GM13976 (cell line): ENCODE results near the gene ACSS2.

Experiments
- DNase-seq: peaks from one replicate; pipeline ENCODE4 v3.0.0; 2012; ENCODE audit warnings: low spot score
- in situ Hi-C: fragments of 300-500 bp; cut with MboI; formaldehyde crosslinking; loops from one replicate; pipeline ENCODE4 v1.12.0; 2022; ENCODE audit warnings: low sequenced_read_pairs, mixed read lengths, inconsistent platforms; ENCODE audit not compliant: unreplicated experiment
- TF ChIP-seq, protein P1 (sequence below): IDR thresholded peaks from 2 replicates; pipeline ENCODE4 v1.5.1; 2012; ENCODE audit warnings: borderline replicate concordance, mild to moderate bottlenecking; ENCODE audit not compliant: insufficient read depth; ENCODE audit errors: extremely low read depth, missing control alignments, control extremely low read depth

Gene ACSS2

DNA sequence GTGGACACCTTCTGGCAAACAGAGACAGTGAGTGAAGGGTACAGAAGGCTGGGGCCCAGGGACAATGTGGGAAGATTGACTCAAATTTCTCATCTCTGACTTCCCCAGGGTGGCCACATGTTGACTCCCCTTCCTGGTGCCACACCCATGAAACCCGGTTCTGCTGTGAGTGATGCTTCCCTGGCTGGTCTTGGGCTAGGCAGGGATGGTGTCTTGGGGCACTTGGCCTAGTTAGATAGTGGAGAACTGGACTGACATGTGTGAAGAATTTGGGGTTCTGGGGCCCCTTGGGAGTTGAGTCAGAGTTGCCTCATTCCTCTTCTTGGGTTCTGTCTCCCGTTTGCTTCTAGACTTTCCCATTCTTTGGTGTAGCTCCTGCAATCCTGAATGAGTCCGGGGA, 45.0 kb downstream of the ACSS2 start:
- TF ChIP-seq, protein P1, sequence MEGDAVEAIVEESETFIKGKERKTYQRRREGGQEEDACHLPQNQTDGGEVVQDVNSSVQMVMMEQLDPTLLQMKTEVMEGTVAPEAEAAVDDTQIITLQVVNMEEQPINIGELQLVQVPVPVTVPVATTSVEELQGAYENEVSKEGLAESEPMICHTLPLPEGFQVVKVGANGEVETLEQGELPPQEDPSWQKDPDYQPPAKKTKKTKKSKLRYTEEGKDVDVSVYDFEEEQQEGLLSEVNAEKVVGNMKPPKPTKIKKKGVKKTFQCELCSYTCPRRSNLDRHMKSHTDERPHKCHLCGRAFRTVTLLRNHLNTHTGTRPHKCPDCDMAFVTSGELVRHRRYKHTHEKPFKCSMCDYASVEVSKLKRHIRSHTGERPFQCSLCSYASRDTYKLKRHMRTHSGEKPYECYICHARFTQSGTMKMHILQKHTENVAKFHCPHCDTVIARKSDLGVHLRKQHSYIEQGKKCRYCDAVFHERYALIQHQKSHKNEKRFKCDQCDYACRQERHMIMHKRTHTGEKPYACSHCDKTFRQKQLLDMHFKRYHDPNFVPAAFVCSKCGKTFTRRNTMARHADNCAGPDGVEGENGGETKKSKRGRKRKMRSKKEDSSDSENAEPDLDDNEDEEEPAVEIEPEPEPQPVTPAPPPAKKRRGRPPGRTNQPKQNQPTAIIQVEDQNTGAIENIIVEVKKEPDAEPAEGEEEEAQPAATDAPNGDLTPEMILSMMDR = no peak
- DNase-seq = no peak
- in situ Hi-C loops = no loop called here

DNA sequence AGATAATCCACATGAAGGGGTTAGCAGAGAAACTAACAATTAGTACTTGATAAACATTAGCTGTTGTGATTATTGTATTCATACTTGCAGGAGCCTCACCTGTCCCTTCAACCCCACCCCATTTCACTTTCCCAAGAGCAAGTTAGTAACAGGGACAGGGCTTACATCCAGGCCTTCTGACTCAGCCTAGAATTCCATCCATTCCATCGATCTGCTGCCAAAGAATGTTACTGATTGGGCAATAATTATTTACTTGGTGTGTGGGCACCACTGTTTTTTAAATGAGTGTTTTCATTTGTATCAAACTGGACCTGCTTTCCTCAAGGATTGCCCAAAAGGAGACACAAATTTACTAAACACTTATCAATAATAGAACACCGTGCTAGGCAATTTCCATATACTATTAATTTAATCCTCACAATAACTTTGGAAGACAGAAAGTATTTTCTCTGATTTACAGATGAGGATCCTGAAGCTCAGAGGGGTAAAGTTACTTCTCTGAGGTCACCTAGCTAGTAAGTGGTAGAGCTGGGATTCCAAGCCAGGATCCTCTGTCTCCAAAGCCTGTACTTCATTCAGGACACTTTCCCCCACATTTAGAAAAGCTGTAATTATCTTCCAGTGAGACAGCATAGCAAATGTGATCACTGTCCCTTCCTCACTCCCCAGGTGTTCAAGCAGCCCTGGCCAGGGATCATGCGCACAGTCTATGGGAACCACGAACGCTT, 46.4 kb downstream of the ACSS2 start:
- DNase-seq = no peak
- TF ChIP-seq, protein P1 = no peak
- in situ Hi-C loops = no loop called here

DNA sequence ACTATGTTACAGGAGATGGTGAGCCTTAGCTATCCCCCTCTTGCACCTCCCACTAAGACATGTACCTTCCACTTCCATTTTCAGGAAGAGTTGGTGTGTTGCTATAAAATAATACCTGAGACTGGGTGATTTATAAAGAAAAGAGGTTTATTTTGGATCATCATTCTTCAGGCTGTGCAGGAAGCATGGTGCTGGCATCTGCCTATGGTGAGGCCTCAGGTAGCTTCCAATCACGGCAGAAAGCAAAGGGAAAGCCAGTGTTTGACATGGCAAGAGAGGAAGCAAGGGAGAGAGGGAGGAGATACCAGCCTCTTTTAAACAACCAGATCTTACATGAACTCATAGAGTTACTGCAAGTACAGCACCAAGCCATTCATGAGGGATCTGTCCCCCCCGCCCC, 47.0 kb downstream of the ACSS2 start:
- DNase-seq = no peak
- TF ChIP-seq, protein P1 = no peak
- in situ Hi-C loops = no loop called here

DNA sequence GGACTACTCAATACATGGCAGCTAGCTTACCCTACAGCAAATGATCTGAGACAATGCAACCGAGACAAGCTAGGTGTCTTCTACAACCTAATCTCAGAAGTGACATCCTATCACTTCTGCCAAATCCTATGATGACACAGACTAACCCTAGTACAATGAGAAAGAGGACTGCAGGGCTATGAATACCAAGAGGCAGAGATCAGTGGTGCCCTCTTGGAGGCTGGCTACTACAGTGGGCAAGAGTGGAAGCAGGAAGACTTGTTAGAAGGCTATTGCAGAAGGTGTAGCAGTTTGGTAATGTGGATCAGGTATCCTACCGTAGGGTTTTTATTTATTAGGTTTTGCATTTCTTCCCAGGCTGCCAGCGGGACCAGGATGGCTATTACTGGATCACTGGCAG, 48.9 kb downstream of the ACSS2 start:
- no peak for DNase-seq
- in situ Hi-C loops = no loop called here
- TF ChIP-seq, protein P1 = no peak

DNA sequence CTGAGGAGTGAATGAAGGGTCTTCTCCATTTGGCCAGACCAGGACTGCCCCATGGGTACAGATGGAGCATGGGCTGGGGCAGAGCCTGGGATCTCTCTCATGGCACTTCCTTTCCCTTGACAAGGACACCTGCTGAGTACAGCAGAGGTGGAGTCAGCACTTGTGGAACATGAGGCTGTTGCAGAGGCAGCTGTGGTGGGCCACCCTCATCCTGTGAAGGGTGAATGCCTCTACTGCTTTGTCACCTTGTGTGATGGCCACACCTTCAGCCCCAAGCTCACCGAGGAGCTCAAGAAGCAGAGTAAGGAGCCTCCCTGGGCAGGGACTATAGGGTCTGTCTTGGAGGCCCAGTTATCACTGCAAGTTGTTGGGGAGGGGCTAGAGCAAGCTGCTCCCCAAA, 49.6 kb downstream of the ACSS2 start:
- in situ Hi-C loops = no loop called here
- DNase-seq = no peak
- TF ChIP-seq, protein P1 = no peak

DNA sequence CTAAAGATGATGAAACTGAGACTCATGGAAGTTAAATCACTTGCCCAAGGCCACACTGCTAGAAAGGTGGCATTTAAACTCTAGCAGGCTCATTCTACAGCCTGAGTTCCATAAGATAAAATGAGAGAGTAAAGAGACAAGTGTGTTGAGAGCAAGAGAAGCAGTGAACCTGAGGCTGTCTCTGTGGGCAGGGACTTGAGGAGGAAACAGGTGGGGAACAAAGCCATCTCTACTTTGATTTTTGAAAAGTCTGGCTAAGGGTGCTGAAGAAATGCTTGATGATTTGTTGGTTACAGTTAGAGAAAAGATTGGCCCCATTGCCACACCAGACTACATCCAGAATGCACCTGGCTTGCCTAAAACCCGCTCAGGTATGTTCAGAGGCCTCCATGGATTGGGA, 50.2 kb downstream of the ACSS2 start:
- in situ Hi-C loops = no loop called here
- TF ChIP-seq, protein P1 = no peak
- no peak for DNase-seq
